A673 (cell line): ENCODE results near the gene EXOC6B.

Experiments used
- CTCF ChIP-seq: fragments of 300-800, 200-600 bp; sonication (generic); conservative IDR thresholded peaks from 2 replicates; pipeline ENCODE4 v1.5.1; 2017; ENCODE audit warnings: low read depth, mild to moderate bottlenecking, antibody characterized with exemption, low read length, moderate library complexity, mixed read lengths
- EZH2 ChIP-seq: fragments of 200-600 bp; sonication (generic); IDR thresholded peaks from 2 replicates; pipeline ENCODE4 v1.6.1; 2017; ENCODE audit warnings: borderline replicate concordance, low read depth, mild to moderate bottlenecking, mixed read lengths, antibody characterized with exemption, low read length; ENCODE audit not compliant: poor library complexity, severe bottlenecking

- TF ChIP-seq EZH2: no peak
- no peak for TF ChIP-seq CTCF
These were observed 213.1 kb downstream of the EXOC6B start for GRCh38 chr2:72612614-72613160.
